ENCODE measurements around the gene GIPC3. TPM values are rescaled to one million over a fixed set of nuclear protein-coding genes. Genes with fewer than 3 reads are reported as not detected.

Gene GIPC3, protein sequence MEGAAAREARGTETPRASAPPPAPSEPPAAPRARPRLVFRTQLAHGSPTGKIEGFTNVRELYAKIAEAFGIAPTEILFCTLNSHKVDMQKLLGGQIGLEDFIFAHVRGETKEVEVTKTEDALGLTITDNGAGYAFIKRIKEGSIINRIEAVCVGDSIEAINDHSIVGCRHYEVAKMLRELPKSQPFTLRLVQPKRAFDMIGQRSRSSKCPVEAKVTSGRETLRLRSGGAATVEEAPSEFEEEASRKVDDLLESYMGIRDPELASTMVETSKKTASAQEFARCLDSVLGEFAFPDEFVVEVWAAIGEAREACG
- 8.9 TPM for polyA plus RNA-seq (2012; ENCODE audit: insufficient read length, low read depth)

DNA sequence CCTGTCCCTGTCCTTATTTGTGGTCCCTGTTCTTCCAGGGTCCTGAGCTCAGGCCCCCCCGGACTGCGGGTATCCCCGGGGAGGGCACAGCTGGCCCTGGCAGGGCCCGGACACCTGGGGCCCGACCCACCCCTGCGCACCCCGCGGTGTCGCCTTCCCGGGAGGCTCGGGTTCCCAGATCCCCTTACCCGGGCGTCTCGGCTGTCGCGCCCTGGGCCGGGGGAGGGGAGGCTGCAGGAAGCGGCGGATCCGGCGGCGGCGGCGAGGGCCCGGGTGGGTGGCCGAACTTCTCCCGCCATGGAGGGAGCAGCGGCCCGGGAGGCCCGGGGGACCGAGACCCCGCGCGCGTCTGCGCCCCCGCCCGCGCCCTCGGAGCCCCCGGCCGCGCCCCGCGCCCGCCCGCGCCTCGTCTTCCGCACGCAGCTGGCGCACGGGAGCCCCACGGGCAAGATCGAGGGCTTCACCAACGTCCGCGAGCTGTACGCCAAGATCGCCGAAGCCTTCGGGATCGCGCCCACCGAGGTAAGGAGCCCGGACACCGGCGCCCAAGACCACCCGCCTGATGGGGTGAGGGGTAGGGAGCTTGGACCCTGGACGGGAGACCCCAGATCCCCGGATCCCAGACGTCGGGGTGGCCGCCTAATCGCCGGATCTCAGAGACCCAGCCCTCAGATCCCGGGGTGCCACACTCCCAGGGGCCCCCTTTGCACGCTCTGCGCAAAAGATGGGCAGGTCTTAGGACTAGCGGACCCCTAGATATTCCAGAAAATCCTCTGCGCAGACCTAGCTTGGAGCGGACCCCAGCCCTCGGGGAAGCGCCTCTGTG lies at the start of gene GIPC3:
Gene GIPC3 (plus strand): TSS at position 178 of the 826 bp plus-strand sequence. CDS start 120 bp downstream, at position 298.
- no peak for TF ChIP-seq POLR2AphosphoS5 (IDR thresholded peaks at IDR 0.05; ENCODE audit: low read depth, low read length)
- TF ChIP-seq SIN3A (IDR thresholded peaks at IDR 0.05; ENCODE audit: borderline replicate concordance, insufficient read depth, low read length): no peak
- no peak for TF ChIP-seq FOXP2 (optimal IDR thresholded peaks at IDR 0.05; ENCODE audit: borderline replicate concordance, extremely low read depth, extremely low read length, insufficient read depth)
- no peak for TF ChIP-seq TAF1 (IDR thresholded peaks at IDR 0.05; ENCODE audit: borderline replicate concordance, insufficient read depth, low read length)
- TF ChIP-seq, protein P1, sequence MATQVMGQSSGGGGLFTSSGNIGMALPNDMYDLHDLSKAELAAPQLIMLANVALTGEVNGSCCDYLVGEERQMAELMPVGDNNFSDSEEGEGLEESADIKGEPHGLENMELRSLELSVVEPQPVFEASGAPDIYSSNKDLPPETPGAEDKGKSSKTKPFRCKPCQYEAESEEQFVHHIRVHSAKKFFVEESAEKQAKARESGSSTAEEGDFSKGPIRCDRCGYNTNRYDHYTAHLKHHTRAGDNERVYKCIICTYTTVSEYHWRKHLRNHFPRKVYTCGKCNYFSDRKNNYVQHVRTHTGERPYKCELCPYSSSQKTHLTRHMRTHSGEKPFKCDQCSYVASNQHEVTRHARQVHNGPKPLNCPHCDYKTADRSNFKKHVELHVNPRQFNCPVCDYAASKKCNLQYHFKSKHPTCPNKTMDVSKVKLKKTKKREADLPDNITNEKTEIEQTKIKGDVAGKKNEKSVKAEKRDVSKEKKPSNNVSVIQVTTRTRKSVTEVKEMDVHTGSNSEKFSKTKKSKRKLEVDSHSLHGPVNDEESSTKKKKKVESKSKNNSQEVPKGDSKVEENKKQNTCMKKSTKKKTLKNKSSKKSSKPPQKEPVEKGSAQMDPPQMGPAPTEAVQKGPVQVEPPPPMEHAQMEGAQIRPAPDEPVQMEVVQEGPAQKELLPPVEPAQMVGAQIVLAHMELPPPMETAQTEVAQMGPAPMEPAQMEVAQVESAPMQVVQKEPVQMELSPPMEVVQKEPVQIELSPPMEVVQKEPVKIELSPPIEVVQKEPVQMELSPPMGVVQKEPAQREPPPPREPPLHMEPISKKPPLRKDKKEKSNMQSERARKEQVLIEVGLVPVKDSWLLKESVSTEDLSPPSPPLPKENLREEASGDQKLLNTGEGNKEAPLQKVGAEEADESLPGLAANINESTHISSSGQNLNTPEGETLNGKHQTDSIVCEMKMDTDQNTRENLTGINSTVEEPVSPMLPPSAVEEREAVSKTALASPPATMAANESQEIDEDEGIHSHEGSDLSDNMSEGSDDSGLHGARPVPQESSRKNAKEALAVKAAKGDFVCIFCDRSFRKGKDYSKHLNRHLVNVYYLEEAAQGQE (IDR thresholded peaks at IDR 0.05; ENCODE audit: insufficient read depth in 1 of 2, low read depth in 2 of 2, low read length in 2 of 2): no peak

- TF ChIP-seq, protein P1 (IDR thresholded peaks at IDR 0.05; ENCODE audit: insufficient read depth in 1 of 2, low read depth in 2 of 2, low read length in 2 of 2): no peak
- TF ChIP-seq FOXP2 (optimal IDR thresholded peaks at IDR 0.05; ENCODE audit: borderline replicate concordance, extremely low read depth, extremely low read length, insufficient read depth) (no peak), TAF1 (IDR thresholded peaks at IDR 0.05; ENCODE audit: borderline replicate concordance, insufficient read depth, low read length) (no peak), SIN3A (IDR thresholded peaks at IDR 0.05; ENCODE audit: borderline replicate concordance, insufficient read depth, low read length) (no peak), POLR2AphosphoS5 (IDR thresholded peaks at IDR 0.05; ENCODE audit: low read depth, low read length) (0 out of 2 replicates have a peak, but pooled peaks have one; percentile 32)
Measured at GRCh38 chr19:3535563-3535965, 49.7 kb upstream of the GIPC3 start.

DNA sequence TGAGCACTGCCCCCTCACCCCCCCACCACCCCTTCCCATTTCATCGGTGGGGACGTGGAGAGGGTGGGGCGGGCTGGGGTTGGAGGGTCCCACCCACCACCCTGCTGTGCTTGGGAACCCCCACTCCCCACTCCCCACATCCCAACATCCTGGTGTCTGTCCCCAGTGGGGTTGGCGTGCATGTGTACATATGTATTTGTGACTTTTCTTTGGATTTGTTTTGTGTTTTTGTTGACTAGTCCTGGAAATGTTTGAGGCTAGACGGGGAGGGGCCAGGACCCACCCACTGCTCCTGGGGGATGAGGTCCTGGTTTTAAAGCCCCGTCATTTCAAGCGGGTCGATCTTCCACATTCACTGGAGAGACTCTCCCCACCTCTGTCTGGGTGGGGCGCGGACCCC lies 49.3 kb upstream of the GIPC3 start:
- TF ChIP-seq POLR2AphosphoS5 (IDR thresholded peaks at IDR 0.05; ENCODE audit: low read depth, low read length) (no peak), TAF1 (IDR thresholded peaks at IDR 0.05; ENCODE audit: borderline replicate concordance, insufficient read depth, low read length) (no peak), SIN3A (IDR thresholded peaks at IDR 0.05; ENCODE audit: borderline replicate concordance, insufficient read depth, low read length) (no peak), FOXP2 (optimal IDR thresholded peaks at IDR 0.05; ENCODE audit: borderline replicate concordance, extremely low read depth, extremely low read length, insufficient read depth) (no peak)
- TF ChIP-seq, protein P1 (IDR thresholded peaks at IDR 0.05; ENCODE audit: insufficient read depth in 1 of 2, low read depth in 2 of 2, low read length in 2 of 2): no peak

- no peak for TF ChIP-seq SIN3A (IDR thresholded peaks at IDR 0.05; ENCODE audit: borderline replicate concordance, insufficient read depth, low read length)
- TF ChIP-seq TAF1 (IDR thresholded peaks at IDR 0.05; ENCODE audit: borderline replicate concordance, insufficient read depth, low read length): no peak
- TF ChIP-seq POLR2AphosphoS5 (IDR thresholded peaks at IDR 0.05; ENCODE audit: low read depth, low read length): no peak; the same call in 1 of the 2 replicates
Measured at GRCh38 chr19:3536429-3537100, 48.7 kb upstream of the GIPC3 start.

DNA sequence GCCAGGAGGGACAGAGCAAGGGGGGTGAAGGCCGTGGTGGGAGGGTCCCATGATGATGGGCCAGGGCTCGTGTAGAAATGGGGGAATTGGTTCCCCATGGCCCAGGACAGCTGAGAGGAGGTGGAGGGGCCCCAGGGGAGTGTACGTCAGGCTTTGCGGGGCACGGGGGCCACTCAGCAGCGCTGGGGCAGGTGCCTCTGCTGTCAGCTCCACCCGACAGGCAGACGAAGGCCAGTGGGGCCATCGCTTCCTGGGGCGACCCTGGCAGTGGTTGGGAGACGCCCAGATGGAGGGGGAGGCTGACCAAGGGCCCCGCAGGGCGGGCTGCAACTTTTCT lies 48.2 kb upstream of the GIPC3 start:
- TF ChIP-seq, protein P1 (IDR thresholded peaks at IDR 0.05; ENCODE audit: insufficient read depth in 1 of 2, low read depth in 2 of 2, low read length in 2 of 2): no peak
- TF ChIP-seq FOXP2 (optimal IDR thresholded peaks at IDR 0.05; ENCODE audit: borderline replicate concordance, extremely low read depth, extremely low read length, insufficient read depth) (no peak), SIN3A (IDR thresholded peaks at IDR 0.05; ENCODE audit: borderline replicate concordance, insufficient read depth, low read length) (no peak), TAF1 (IDR thresholded peaks at IDR 0.05; ENCODE audit: borderline replicate concordance, insufficient read depth, low read length) (no peak), POLR2AphosphoS5 (IDR thresholded peaks at IDR 0.05; ENCODE audit: low read depth, low read length) (no peak; the same call in 1 of the 2 replicates)

Data from PFSK-1 (cell line).